SJCRH30 (cell line): ENCODE data around the gene PLD4. TPM values are rescaled to one million over a fixed set of nuclear protein-coding genes. Genes with fewer than 3 reads are reported as not detected.
"Not testable (repeated sequence)": the region's sequence is repeated elsewhere in the genome, so short reads cannot be mapped to it uniquely, and the experiment has no call there.

ENCODE experiments used
- DNase-seq, 2 experiments: peaks; one replicate each; pipeline ENCODE4 v3.0.0-alpha.2; 2015 to 2020
- H3K27ac ChIP-seq: fragments of 250-450 bp; sonication (Bioruptor Pico); 2 replicates; pipeline ENCODE4 v1.5.1; 2020; ENCODE audit warnings: mild to moderate bottlenecking, moderate library complexity
- H3K27me3 ChIP-seq: fragments of 250-450 bp; sonication (Bioruptor Pico); 2 replicates; pipeline ENCODE4 v1.5.1; 2020; ENCODE audit warnings: mild to moderate bottlenecking, moderate library complexity
- H3K36me3 ChIP-seq: fragments of 250-450 bp; sonication (Bioruptor Pico); 2 replicates; pipeline ENCODE4 v1.5.1; 2020; ENCODE audit warnings: mild to moderate bottlenecking, moderate library complexity
- H3K4me1 ChIP-seq: fragments of 250-450 bp; sonication (Bioruptor Pico); 2 replicates; pipeline ENCODE4 v1.5.1; 2020; ENCODE audit warnings: mild to moderate bottlenecking, moderate library complexity
- H3K4me3 ChIP-seq: fragments of 250-450 bp; sonication (Bioruptor Pico); 2 replicates; pipeline ENCODE4 v1.5.1; 2020; ENCODE audit warnings: mild to moderate bottlenecking, moderate library complexity
- H3K9me3 ChIP-seq: fragments of 250-450 bp; sonication (Bioruptor Pico); replicated peaks from 2 replicates; pipeline ENCODE4 v1.5.1; 2020; ENCODE audit warnings: mild to moderate bottlenecking, moderate library complexity
- total RNA-seq: library from RNA; depleted of rRNA; stranded (reverse); fragments of >200 nt; shearing (Covaris generic); gene quantifications from 2 replicates; pipeline ENCODE4 v1.2.3, GENCODE V29; 2014

Gene PLD4
- total RNA-seq, 1 experiment from 2014 or later = not detected

DNA sequence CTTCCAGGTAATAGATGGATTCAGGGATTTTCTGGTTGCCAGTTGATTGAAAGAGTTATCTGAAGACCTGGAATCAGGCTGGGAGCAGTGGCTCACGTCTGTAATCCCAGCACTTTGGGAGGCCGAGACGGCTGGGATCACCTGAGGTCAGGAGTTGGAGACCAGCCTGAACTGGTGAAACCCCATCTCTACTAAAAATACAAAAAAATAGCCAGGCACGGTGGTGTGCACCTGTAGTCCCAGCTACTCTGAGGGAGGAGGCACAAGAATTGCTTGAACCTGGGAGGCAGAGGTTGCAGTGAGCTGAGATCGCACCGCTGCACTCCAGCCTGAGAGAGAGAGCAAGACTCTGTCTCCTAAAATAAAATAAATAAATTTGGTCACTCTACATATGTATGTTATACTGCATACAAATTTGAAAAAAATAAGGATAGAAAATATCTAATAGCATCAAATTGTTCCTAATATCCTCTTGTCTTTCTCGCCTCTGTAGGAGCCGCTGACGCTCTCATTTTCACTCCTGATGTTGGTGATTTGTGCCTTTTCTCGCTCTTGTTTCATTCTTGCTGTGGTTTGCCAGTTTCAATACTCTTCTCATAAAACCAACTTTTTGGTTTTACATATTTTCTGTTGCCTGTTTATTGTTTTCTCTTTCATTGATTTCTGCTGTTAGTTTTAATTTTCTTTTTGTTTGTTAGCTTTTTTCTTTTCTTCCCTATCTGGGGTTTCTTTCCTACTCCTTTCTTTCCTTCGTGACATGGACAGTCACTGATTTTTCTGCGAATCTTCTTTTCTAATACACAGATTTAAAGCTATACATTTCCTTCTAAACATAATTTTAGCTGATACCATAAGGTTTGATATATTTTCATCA lies 23.8 kb upstream of the PLD4 start:
- H3K27ac ChIP-seq = no peak overlapping the region
- H3K4me1 ChIP-seq = peaks cover under 1% of the 10 kb centered on the region; the same call in 1 of the 2 replicates
- H3K27me3 ChIP-seq = peaks cover 9% of the 10 kb centered on the region; the same call in 1 of the 2 replicates
- H3K36me3 ChIP-seq = no peaks in the 10 kb centered on the region
- H3K9me3 ChIP-seq = no peaks in the 10 kb centered on the region
- no peak overlapping the region for H3K4me3 ChIP-seq
- DNase-seq = no peak

DNA sequence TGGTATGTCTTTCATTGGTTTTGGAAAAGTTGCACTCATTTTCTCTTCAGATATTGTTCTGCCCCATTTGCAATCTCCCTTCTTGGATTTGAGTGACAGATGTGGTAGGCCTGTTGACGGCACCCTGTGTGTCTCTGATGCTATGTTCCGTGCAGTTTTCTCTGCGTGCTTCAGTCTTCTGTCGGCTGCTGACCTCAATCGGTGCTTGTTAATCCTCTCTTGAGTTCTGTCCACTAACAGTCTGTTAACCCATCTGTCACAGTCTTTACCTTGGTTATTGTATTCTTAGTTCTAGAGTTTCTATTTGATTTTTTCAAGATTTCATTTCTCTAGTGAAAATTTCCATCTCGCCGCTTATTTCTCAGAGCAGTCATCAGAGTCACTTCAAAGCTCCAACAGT lies 20.7 kb upstream of the PLD4 start:
- Histone ChIP-seq H3K36me3 (no peaks in the 10 kb centered on the region), H3K27me3 (peaks cover 9% of the 10 kb centered on the region; the same call in 1 of the 2 replicates), H3K4me3 (no peak overlapping the region), H3K9me3 (no peaks in the 10 kb centered on the region; the same call in 1 of the 2 replicates), H3K27ac (no peak overlapping the region), H3K4me1 (no peaks in the 10 kb centered on the region)
- DNase-seq = no peak

DNA sequence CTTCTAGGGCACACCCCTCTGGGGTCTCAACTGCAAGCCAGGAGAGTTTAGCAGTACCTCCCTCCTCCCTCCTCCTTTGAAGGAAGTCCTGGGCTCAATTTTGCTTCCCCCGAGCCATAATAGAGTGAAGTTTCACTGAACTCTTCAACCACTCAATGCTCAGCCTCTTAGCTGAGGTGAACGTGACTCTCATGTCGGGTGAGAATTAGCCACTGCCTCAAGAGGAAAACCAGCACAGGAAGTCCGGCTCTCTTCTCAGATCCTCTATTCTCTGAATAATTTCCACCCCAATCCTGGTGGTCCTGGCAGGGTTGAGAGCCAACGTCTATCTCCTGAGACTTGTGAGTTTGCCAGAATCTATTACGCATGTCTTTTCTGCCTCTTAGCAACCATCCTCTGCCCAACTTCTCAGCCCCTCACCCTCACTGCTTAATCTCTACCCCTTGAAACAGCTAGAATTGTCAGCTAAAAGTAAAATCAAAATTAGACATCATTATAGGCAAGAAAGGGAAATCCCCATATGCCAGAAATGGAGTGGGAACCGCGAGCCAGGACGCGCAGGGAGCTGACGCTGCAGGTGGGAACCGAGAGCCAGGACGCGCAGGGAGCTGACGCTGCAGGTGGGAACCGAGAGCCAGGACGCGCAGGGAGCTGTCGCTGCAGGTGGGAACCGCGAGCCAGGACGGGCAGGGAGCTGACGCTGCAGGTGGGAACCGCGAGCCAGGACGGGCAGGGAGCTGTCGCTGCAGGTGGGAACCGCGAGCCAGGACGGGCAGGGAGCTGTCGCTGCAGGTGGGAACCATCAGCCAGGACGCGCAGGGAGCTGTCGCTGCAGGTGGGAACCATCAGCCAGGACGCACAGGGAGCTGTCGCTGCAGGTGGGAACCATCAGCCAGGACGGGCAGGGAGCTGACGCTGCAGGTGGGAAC lies 19.8 kb upstream of the PLD4 start:
- H3K36me3 ChIP-seq, H3K27me3 ChIP-seq, H3K9me3 ChIP-seq, H3K27ac ChIP-seq, DNase-seq, H3K4me3 ChIP-seq, H3K4me1 ChIP-seq: not testable (repeated sequence)

DNA sequence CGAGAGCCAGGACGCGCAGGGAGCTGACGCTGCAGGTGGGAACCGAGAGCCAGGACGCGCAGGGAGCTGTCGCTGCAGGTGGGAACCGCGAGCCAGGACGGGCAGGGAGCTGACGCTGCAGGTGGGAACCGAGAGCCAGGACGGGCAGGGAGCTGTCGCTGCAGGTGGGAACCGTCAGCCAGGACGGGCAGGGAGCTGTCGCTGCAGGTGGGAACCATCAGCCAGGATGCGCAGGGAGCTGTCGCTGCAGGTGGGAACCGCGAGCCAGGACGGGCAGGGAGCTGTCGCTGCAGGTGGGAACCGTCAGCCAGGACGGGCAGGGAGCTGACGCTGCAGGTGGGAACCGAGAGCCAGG lies 19.1 kb upstream of the PLD4 start:
- H3K27ac ChIP-seq, H3K4me3 ChIP-seq, H3K27me3 ChIP-seq, H3K36me3 ChIP-seq, DNase-seq, H3K4me1 ChIP-seq, H3K9me3 ChIP-seq: not testable (repeated sequence)

DNA sequence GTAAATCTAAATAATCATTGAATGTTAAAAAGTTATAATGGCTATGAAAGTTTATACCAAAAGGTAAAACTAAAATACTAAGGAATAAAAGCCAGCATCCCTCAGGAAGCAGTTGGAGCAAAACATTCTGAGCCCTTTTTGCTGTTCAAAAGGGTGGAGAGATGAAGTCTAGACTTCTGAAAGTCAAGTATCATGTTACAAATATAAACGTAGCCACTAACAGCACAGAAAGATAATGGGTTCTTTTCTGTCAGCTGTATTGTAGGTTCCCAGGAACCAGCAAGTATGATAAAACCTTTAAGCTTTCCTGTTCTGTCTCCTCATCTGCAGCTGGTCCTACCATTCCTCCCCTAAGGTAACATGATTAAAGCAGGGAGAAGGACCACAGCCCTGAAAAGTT lies 16.4 kb upstream of the PLD4 start:
- DNase-seq = no peak
- no peak overlapping the region for H3K4me3 ChIP-seq
- no peaks in the 10 kb centered on the region for H3K4me1 ChIP-seq
- H3K36me3 ChIP-seq = no peaks in the 10 kb centered on the region
- no peak overlapping the region for H3K27ac ChIP-seq
- no peaks in the 10 kb centered on the region for H3K27me3 ChIP-seq
- peaks cover 4% of the 10 kb centered on the region for H3K9me3 ChIP-seq

DNA sequence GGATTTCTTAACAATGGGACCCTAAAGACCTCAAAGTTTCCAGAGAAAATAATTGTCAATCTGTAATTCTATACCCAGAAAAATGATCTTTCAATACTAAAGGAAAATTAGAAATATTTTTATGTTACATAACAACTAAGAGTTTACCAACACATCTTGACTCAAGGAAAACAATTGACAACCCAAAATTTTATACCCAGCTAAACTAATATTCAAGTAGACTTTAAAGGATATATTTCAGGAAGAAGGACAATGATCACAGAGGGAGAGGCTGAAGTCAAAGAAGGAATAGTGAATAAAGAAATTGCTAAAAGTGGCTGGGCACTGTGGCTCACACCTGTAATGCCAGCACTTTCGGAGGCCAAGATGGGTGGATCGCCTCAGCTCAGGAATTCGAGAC lies 12.6 kb upstream of the PLD4 start:
- no peak overlapping the region for H3K27ac ChIP-seq
- no peak for DNase-seq
- no peaks in the 10 kb centered on the region for H3K4me1 ChIP-seq
- H3K36me3 ChIP-seq = no peaks in the 10 kb centered on the region
- no peak overlapping the region for H3K4me3 ChIP-seq
- H3K27me3 ChIP-seq = no peaks in the 10 kb centered on the region
- peaks cover 4% of the 10 kb centered on the region for H3K9me3 ChIP-seq

DNA sequence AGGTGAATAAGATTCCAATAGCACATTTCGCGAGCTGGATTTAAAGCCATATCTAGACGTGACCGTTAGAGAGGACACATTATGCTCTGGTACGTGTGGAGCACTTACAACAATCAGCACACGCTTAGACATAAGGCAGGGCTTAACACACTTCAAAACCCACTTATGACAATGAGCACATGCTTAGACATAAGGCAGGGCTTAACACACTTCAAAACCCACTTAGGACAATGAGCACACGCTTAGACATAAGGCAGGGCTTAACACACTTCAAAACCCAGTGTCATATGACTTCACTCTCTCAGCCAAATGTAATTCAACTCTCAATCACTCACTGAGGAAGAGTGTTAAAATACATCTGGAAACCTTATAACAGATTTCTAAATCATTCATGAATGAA lies 11.2 kb upstream of the PLD4 start:
- no peaks in the 10 kb centered on the region for H3K36me3 ChIP-seq
- H3K4me1 ChIP-seq = no peaks in the 10 kb centered on the region
- peaks cover 4% of the 10 kb centered on the region for H3K9me3 ChIP-seq
- no peak overlapping the region for H3K4me3 ChIP-seq
- no peaks in the 10 kb centered on the region for H3K27me3 ChIP-seq
- DNase-seq = no peak
- no peak overlapping the region for H3K27ac ChIP-seq

DNA sequence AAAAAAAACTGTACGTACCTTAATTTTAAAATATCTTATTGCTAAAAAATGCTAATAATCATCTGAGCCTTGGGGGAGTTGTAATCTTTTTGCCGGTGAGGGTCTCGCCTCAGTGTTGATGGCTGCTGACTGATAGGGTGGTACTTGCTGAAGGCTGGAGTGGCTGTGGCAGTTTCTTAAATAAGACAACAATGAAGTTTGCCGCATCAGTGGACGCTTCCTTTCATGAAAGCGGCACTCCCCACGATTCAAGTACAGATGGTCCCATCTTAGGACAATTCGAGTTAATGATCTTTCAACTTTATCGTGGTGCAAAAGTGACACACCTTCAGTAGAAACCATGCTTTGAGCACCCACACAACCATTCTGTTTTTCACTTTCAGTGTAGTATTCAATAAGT lies 7.6 kb upstream of the PLD4 start:
- H3K27ac ChIP-seq = no peak overlapping the region
- H3K27me3 ChIP-seq = no peaks in the 10 kb centered on the region
- no peaks in the 10 kb centered on the region for H3K36me3 ChIP-seq
- no peaks in the 10 kb centered on the region for H3K4me1 ChIP-seq
- H3K9me3 ChIP-seq = no peaks in the 10 kb centered on the region
- DNase-seq = no peak
- H3K4me3 ChIP-seq = no peak overlapping the region

DNA sequence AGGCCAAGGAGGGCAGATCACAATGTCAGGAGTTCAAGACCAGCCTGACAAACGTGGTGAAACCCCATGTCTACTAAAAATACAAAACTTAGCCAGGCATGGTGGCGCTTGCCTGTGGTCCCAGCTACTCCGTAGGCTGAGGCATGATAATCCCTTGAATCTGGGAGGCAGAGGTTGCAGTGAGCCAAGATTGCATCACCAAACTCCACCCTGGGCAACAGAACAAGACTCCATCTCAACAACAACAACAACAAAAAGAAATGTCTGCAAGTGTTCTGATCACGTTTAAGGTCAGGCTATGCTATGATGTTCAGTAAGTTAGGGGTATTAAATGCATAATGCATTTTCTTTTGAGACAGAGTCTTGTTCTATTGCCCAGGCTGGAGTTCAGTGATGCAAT lies 6.7 kb upstream of the PLD4 start:
- Histone ChIP-seq H3K4me1 (no peaks in the 10 kb centered on the region), H3K4me3 (no peak overlapping the region), H3K36me3 (no peaks in the 10 kb centered on the region), H3K9me3 (no peaks in the 10 kb centered on the region), H3K27me3 (no peaks in the 10 kb centered on the region), H3K27ac (no peak overlapping the region)
- no peak for DNase-seq

DNA sequence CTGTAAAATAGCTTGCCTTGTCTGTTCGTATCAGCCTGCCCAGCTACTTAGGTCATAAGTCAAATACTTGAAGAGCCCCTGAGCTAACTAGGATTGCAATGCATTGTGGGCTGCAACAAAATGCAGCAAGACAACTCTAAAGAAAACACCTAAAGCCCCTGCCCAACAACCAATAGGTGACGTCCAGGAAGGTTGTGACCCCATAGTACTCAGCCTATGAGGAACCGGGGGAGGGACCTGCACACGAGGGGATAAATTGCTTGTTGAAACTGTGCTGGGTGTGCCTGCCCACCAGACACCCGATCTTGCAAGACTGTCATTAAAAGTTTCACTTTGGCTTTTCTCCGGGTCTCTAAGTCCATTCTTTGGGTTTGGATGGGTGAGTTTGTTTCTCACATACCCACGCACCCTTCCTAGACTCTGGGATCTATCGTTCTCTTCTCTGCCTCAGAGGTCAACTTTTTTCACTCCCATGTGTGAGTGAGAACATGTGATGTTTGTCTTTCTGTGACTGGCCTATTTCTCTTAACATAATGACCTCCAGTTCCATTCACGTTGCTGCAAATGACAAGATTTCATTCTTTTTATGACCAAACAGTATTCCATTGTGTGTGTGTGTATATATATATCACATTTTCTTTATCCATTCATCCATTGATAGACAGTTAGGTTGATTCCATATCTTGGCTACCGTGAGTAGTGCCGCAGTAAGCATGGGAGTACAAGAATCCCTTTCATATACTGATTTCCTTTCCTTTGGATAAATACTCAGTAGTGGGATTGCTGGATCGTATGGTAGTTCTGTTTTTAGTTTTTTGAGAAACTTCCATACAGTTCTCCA lies 5.3 kb upstream of the PLD4 start:
- H3K9me3 ChIP-seq, H3K27ac ChIP-seq, DNase-seq, H3K36me3 ChIP-seq, H3K4me1 ChIP-seq, H3K27me3 ChIP-seq, H3K4me3 ChIP-seq: not testable (repeated sequence)

DNA sequence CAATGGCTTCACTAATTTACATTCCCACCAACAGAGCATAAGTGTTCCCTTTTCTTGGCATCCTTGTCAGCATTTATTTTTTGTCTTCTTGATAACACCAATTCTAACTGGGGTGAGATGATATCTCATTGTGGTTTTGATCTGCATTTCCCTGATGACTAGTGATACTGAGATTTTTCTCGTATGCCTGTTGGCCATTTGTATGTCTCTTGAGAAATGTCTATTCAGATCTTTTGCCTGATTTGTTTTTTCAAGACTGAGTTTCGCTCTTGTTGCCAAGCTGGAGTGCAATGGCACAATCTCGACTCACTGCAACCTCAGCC lies 4.7 kb upstream of the PLD4 start:
- no peak for DNase-seq
- H3K4me1 ChIP-seq = no peaks in the 10 kb centered on the region
- H3K36me3 ChIP-seq = no peaks in the 10 kb centered on the region
- no peak overlapping the region for H3K4me3 ChIP-seq
- H3K27me3 ChIP-seq = no peaks in the 10 kb centered on the region
- no peaks in the 10 kb centered on the region for H3K9me3 ChIP-seq
- no peak overlapping the region for H3K27ac ChIP-seq

DNA sequence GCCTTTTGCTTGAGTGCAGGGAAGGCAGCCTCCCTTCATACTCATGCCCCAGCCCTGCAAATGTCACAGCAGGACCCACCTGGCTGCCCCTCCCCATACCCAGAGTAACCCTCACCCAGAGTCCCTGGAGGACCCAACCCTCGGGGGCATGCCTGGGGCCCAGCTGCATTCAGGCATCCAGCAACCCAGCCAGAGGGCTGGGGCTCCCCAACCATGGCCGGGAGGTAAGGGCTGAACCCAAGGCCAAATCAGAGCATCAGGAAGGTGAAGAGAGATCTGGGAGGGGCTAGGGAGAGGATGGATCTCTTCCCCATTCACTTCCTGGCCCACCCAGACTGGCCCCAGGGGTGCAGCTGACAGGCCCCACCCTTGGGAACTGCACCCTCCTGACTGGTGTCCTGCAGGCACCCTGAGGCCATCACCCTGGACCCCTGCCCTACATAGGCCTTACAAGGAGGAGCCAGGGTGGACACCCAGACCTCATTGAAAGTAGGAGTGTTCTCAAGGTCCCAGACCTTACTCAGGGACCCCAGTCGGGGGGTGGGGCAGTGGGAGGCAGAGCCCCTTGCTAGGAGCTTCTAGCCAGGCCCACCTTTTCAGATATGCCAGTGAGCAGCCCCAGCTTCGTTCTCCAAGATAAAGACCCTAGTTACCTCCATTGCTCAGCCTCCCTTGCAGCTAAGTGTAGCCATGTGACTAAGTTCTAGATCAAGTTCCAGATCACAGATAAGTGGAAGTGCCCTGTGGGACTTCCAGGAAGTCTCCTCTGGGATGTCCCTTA lies 849 bp upstream of the PLD4 start:
- Histone ChIP-seq H3K9me3 (no peaks in the 10 kb centered on the region), H3K27ac (no peak overlapping the region), H3K36me3 (no peaks in the 10 kb centered on the region), H3K27me3 (no peaks in the 10 kb centered on the region), H3K4me3 (no peak overlapping the region), H3K4me1 (no peaks in the 10 kb centered on the region)
- no peak for DNase-seq

DNA sequence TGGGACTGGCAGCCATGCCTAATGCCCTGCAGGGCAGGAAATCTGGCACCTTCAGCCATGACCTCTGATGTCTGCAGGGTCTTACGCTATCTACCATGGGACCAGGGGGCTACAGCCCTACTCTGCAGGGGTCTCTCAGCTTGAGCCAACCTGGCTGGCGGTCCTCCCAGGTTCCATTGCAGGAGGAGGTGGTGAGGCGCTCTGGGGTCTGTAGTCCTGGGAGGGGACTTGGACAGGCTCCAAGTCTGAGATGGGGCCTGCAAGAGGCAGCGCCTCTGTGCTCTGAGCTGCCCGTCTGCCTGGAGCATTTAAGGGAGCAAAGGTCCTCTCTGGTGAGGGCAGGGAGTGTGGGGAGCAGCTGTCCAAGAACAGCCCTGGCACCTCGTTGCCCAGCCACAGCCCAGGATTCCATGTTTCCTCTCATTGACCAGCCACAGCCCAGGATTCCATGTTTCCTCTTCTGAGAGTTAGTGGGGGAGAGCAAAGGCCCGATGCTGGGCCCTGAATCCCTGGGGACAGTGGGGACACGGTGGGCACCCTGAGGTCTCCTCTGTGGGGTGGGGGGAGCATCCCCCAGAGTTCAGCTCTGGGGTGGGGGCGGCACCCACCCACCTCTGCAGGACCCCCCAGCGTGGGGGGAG lies 655 bp downstream of the PLD4 start:
- no peaks in the 10 kb centered on the region for H3K9me3 ChIP-seq
- no peak for DNase-seq
- H3K4me3 ChIP-seq = no peak overlapping the region
- H3K27me3 ChIP-seq = no peaks in the 10 kb centered on the region
- H3K36me3 ChIP-seq = no peaks in the 10 kb centered on the region
- H3K27ac ChIP-seq = no peak overlapping the region
- no peaks in the 10 kb centered on the region for H3K4me1 ChIP-seq
